ENCODE results near the gene WNK2.

GRCh38 chr9:93187574-93187973 is 3.6 kb downstream of the WNK2 start:
- TF ChIP-seq CTCF (IDR thresholded peaks at IDR 0.05; ENCODE audit: extremely low read depth in 1 of 2, insufficient read depth in 1 of 2, low read depth in 1 of 2, low read length in 2 of 2) (no peak), POLR2AphosphoS5 (IDR thresholded peaks at IDR 0.05; ENCODE audit: insufficient read depth, low read depth, low read length) (no peak), FOS (IDR thresholded peaks at IDR 0.05; ENCODE audit: borderline replicate concordance, insufficient read depth, low read length) (no peak), JUN (IDR thresholded peaks at IDR 0.05; ENCODE audit: borderline replicate concordance, insufficient read depth, insufficient read length, low read depth) (no peak), POLR2A (IDR thresholded peaks at IDR 0.05; ENCODE audit: low read depth, low read length) (no peak), MYC (IDR thresholded peaks at IDR 0.05; ENCODE audit: low read depth, low read length) (no peak)

Measured in endothelial cell of umbilical vein (primary cell).